HG02973 (cell line): Measurements from ENCODE around the gene SLC24A3.

ENCODE experiments used
- ATAC-seq: cut with Tn5 transposase; IDR thresholded peaks from one replicate; pipeline ENCODE4 v1.9.1; 2021; ENCODE audit warnings: moderate library complexity; ENCODE audit not compliant: unreplicated experiment

SLC24A3 gene

GRCh38 chr20:19451231-19451922 is 238.9 kb downstream of the SLC24A3 start:
- ATAC-seq, result no peak

GRCh38 chr20:19451923-19452295 is 239.5 kb downstream of the SLC24A3 start:
- no peak for ATAC-seq

GRCh38 chr20:19453410-19453809 is 241.0 kb downstream of the SLC24A3 start:
- no peak for ATAC-seq

GRCh38 chr20:19453862-19454261 is 241.4 kb downstream of the SLC24A3 start:
- no peak for ATAC-seq

GRCh38 chr20:19456595-19457395 is 244.4 kb downstream of the SLC24A3 start:
- ATAC-seq, result no peak

GRCh38 chr20:19457611-19458010 is 245.2 kb downstream of the SLC24A3 start:
- ATAC-seq, result no peak

GRCh38 chr20:19460386-19460785 is 247.9 kb downstream of the SLC24A3 start:
- no peak for ATAC-seq

- no peak for ATAC-seq
Measured at GRCh38 chr20:19462491-19462890, 250.0 kb downstream of the SLC24A3 start.

GRCh38 chr20:19463597-19463996 is 251.2 kb downstream of the SLC24A3 start:
- ATAC-seq, result no peak

- ATAC-seq, result no peak
Measured at GRCh38 chr20:19465536-19465935, 253.1 kb downstream of the SLC24A3 start.

- ATAC-seq, result no peak
Measured at GRCh38 chr20:19466206-19466928, 253.9 kb downstream of the SLC24A3 start.

- no peak for ATAC-seq
Measured at GRCh38 chr20:19473216-19473921, 260.9 kb downstream of the SLC24A3 start.

GRCh38 chr20:19473922-19474286 is 261.5 kb downstream of the SLC24A3 start:
- ATAC-seq, result no peak

GRCh38 chr20:19478320-19478895 is 266.0 kb downstream of the SLC24A3 start:
- ATAC-seq, result no peak

- ATAC-seq, result no peak
Measured at GRCh38 chr20:19482726-19483125, 270.3 kb downstream of the SLC24A3 start.

GRCh38 chr20:19483309-19483708 is 270.9 kb downstream of the SLC24A3 start:
- no peak for ATAC-seq

- no peak for ATAC-seq
Measured at GRCh38 chr20:19486446-19486845, 274.0 kb downstream of the SLC24A3 start.

- no peak for ATAC-seq
Measured at GRCh38 chr20:19487420-19487819, 275.0 kb downstream of the SLC24A3 start.

- no peak for ATAC-seq
Measured at GRCh38 chr20:19491241-19491640, 278.8 kb downstream of the SLC24A3 start.

GRCh38 chr20:19492116-19492515 is 279.7 kb downstream of the SLC24A3 start:
- no peak for ATAC-seq
